Sigmoid colon (tissue), 4 donors: ENCODE results near the gene OR52K2.

Experiments used
- CTCF ChIP-seq, 4 experiments: fragments of 450-650 bp in 3 of 4; fragments of 200-600 bp in 1 of 4; IDR thresholded peaks; one replicate each; pipeline ENCODE4 v1.5.1; 2016 to 2019; ENCODE audit warnings: antibody characterized with exemption in 4 of 4, mild to moderate bottlenecking in 3 of 4, moderate library complexity in 2 of 4
- POLR2AphosphoS5 ChIP-seq, 4 donors: sonication (generic); formaldehyde crosslinking; IDR thresholded peaks; one replicate each; pipeline ENCODE4 v1.6.1; 2017; ENCODE audit warnings: antibody characterized with exemption in 4 of 4

GRCh38 chr11:4480577-4481239 lies 31.6 kb downstream of the OR52K2 start:
- TF ChIP-seq CTCF (IDR thresholded peaks at IDR 0.05) = no peak
- TF ChIP-seq POLR2AphosphoS5 (IDR thresholded peaks at IDR 0.05) = no peak
